HG03442 (cell line): ENCODE data around the gene TAGLN2.
"Not testable (repeated sequence)": the region's sequence is repeated elsewhere in the genome, so short reads cannot be mapped to it uniquely, and the experiment has no call there.

ENCODE experiments used
- ATAC-seq: cut with Tn5 transposase; IDR thresholded peaks from one replicate; pipeline ENCODE4 v1.9.1; 2021; ENCODE audit warnings: mild to moderate bottlenecking, moderate library complexity; ENCODE audit not compliant: unreplicated experiment

TAGLN2 gene

DNA sequence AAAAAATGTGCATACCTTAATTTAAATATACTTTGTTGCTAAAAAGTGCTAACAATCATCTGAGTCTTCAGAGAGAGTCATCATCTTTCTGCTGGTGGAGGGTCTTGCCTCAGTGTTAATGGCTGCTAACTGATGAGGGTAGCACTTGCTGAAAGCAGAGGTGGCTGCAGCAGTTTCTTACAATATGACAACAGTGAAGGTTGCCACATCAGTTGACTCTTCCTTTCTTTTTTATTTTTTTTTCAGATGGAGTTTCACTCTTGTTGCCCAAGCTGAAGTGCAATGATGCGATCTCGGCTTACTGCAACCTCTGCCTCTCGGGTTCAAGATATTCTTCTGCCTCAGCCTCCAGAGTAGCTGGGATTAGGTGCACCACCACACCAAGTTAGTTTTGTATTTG, 22.8 kb downstream of the TAGLN2 start:
- ATAC-seq = no peak

DNA sequence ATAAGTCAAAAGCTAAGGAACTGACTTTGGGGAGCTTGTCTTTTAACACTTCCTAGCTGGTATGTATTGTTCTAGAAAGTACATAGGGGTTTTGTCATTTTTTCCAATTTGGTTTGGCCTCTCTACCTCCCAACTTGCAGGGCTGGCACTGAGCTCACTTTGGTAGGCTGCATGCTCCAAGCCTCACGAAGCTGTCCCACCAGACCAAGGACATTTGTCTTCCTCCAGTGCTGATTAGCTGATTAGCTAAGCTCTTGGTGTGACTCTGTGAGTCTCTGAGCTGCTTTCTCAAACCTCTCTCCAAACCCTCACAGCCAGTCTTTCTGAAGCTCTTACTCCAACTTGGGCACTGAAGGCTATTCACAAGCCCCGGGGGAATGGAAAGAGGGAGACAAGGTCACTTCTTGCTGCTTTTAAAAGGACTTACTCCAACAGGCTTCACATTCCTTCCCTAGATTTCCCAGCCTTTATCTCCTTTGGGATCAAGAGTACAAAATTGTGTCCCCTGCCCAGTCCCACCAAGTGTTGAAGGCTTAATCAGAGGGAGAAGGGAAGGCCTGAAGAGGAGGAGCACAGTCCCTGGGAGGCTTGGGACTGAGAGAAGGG, 24.4 kb downstream of the TAGLN2 start:
- no peak for ATAC-seq

DNA sequence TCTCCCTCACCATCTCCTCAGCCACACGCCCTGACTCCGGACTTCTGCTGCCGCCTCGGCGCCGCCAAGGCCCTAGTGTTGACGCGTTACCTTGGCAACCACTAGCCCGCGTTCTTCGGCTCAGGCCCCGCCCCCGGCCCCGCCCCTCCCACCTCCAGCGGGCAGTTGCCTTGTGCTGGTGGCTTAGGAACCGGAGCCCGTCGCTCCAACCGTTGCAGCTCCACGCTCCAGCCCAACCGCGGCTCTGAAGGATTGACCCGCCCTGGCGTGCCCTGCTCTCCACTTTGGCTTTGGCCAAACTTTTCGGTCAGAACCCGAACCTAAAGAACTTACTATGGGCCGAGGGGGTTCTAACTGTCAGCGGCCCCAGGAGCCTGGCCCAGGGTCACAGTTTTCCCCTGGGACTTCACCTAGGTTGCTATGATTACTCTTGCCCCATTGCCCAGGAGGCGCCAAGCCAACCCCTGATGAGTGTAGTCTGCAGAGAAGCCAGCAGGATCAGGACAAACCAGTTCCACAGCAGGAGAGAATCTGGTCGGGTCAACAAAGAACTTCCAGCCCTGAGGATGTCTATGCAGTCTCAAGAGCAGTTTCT, 25.1 kb downstream of the TAGLN2 start, which contains the start of gene CFAP45:
TSS of gene CFAP45 (minus strand) at position 80 of the 595 bp plus-strand sequence. CDS start at position 13, 67 bp downstream.
- peak; percentile 79 for ATAC-seq

DNA sequence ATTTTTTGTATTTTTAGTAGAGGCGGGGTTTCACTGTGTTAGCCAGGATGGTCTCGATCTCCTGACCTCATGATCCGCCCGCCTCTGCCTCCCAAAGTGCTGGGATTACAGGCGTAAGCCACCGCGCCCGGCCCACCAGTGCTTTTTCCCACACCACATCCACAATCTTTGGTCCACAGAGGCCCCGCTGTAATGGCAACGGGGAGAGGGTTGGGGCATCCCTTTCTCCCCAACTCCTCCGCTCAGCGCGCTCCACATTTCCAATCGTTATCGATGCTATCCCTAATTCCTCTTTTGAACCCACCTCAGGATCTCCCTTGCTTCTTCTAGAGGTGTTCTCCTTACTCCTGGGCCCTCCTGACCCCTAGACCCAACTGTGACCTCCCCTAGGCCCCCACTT, 25.7 kb downstream of the TAGLN2 start:
- ATAC-seq = not testable (repeated sequence)

DNA sequence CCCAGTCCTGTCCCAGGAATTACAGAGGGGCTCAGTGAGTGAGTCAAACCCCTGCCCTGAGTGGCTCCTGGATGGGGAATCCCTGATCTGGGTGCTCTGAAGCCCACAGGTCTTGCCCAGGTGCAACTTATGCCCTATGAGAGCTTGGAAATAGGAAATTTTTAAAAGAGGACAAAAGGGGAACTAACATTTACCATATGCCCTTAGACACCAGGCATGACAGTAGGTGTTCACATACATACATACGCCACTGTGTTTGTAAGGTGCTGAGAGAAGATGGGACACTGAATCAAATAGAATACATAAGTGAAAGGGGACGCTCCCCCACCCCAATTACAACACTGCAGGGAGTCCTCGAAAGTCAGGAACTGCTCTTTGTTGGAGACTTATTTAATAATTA, 26.8 kb downstream of the TAGLN2 start:
- no peak for ATAC-seq

DNA sequence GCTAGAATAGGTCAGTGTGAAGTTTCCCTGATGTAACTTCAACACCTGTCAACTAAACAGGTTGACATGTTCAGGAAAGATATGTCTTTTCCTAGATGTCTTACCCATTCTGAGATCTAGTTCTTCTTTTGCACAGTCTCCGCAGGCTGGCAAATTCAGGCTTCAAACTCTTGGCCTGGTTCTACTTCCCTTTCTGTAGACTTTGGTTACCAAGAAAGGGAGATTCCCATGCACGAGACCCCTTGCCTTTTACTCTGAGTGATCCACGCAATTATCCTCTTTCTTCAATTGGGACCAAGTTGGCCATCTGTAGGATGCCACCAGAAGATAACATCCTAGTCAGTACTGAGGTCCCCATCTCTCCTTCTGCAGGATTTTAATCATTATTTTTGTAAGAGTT, 27.3 kb downstream of the TAGLN2 start:
- ATAC-seq = no peak

DNA sequence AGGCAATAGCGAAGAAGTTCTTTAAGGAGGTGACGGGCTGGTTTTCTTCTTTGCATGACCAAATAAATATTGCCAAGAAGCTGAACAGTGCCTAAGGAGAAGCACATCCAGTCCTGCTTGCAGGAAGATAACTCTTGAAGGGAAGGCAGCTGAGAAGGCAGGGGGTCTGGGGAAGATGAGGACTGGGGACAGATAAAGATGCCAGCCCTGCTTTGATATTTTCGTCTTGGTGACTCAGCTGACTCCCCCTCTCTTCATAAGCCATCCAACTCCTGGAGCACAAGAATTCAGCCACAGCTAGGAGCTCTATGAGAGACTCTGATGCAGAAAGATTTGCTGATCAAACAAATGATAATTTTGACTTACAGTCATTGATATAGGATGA, 28.8 kb downstream of the TAGLN2 start:
- ATAC-seq = no peak

DNA sequence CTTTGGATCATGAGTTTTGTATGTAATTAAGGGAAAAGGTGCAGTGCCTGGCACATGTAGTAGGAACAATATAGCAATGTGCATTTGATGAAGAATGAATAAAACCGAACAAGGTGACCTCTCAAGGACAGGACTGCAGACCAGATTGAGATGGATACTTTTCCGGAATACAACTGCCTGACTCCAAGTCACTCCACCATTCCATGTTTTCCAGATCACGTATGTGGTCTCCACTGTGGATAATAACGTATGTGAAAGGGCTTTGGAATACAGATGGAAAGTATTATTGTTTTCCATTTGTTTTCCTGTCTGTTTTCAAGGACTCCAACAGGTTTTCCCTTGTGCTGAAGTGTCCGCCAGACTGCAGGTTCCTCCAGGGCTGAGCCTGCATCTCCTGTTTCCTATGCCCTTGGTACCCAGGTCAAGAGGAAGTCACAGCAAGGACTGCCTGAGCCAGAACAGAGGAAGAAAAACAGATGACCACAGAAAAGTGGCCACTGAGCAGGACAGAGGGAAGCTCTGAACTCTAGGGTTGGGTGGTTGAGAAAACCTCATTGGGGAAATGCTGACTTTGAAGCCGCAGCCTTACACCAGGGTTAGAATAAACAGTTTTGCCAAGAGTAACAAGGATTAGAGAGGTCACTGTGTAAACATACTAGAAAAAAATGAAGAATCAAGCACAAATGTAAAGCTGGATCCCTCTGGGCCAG, 29.3 kb downstream of the TAGLN2 start:
- no peak for ATAC-seq

DNA sequence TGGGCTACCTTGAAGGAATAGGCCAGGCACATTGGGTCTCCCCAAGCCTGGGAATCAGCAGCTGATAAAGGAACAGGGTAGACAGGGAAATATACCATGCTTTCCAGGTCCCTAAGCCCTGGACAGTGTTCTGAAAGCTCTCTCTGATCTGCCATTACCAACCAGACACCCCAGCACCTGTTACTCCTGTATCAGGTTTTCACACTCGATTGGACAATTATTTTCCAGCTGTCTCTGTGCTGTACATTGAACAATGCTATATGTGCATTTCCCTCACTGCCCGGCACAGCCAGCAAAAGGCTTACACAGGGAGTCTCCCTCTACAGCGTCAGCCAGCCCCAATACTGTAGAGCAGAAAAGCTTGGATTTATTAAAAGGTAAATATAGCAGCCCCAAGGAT, 30.0 kb downstream of the TAGLN2 start:
- ATAC-seq = no peak

DNA sequence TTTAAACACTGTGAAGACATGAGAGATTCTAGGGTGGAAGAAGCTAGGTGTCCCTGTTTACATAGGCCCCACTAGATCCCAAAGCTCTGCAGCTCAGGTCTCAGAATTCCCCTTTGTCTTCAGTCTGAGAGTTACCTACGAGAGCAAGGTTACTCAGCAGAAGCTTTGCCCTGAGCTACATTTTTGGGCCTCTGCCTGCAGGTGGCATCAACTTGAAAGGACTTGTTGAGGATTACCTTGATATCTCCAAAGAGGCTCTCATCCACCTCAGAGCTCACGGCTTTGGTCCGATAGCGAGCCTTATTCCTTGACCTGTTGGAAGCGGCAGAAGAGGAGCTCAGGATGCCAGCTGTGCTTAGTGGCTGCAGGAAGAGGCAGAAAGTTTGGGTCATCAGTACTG, 32.4 kb downstream of the TAGLN2 start:
- no peak for ATAC-seq

DNA sequence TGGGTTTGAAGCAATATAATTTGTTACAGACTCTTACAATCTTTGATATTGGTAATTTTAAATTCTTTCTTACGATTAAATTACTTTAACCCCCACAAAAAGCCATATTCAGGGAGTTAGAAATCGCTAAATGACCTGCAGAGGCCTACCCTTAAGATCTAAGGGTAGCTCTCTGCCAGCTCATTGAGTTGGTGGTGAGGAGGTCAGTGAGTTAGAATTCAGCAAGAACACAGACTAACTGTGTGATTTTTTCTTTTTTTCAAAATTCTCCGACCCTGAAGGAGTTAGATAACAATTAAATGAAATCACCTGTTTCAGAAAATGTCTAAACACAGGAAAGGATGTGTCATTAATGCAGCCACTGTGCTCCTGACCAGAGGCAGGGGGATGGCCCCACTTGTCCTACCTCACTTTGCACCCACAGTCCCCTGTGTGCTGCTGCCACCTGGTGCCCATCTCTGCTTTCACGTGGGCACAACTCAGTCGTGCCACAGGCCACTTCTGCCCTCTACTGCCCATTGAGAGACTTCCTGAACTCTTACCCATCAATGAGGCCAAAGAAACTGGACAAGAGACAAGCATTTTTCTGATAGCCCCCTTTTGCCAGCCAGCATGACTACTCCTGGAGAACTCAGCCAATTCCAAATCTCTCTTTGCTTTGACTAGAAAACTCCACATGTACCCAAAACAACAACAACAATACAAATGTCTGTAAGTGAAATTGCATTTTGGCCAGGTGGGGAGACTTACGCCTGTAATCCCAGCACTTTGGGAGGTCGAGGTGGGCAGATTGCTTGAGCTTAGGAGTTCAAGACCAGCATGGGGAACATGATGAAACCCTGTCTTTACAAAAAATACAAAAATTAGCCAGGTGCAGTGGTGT, 33.8 kb downstream of the TAGLN2 start:
- peak; percentile 73 for ATAC-seq

DNA sequence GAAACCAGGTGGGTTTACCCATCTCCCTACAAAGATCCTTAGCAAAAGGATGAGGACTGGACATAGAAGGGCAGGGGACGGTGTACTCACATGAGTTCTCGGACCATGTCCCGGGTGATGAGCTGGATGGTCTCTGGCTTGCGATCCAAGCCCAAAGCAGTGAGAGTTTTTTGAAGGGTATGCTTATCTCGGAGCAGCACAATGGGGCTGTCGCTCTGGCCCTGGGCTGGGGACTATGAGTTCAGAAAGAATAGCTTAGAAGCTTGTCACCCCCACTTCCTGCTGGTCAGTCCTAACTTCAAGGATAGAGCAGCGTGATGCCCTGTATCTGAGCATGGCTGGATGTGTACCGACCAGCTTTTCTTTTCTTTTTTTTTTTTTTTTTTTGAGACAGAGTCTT, 34.9 kb downstream of the TAGLN2 start:
- ATAC-seq = no peak

DNA sequence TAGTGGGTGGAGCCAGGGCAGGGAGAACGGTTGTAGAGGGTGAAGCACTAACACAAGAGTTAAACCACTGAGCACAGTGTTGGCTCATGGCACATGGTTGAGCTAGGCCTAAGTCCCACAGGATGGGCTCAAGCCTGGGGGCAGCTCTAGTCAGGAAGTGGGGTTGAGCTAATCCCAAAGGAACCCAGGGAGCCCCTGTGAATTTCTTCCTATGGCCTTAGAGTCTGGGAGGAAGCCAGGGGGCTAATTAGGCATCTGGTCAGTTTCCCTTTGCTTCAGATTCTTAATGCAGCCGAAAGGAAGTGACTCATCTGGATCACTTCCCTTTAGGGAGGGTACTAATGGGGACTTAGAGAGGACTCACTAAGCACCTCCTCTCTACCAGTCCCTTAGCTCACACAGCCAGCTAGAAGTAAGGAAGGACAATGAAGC, 35.5 kb downstream of the TAGLN2 start:
- peak; percentile 94 for ATAC-seq

DNA sequence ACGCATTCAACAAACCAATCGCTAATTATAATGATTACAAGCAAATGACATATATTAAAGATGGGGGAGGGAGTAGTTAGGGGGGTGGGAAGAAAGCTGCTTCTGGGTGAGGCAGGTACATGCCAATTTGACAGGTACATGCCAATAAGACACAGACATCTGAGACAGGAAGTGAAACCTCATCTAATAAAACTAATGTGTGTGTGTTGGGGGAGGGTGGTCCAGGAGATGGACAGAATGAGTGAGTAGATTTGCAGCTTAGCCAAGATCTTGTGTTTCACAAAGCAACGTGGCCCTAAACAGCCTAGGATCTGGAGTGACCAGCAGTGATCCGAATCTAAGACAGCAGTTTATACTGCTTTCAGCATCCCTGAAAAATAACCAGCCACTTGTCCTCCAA, 36.1 kb downstream of the TAGLN2 start:
- ATAC-seq = no peak

DNA sequence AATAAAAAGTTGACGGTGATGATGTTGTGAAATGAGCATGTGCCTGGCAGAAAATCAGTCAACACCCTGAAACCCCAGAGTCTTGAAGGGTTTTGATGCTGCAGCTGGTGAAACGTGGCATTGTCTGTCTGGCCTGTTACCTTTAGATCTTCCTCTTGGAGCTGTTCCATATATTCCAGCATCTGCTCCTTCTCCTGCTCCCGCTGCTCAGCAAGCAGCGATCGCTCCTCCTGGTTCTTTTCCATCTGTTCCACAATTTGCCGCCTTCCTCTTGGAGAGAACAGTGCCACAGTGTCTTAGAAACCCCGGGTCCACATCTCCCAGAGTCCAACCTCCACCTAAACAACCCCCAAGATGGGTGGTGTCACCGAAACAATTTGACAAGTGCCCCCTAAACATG, 41.0 kb downstream of the TAGLN2 start:
- ATAC-seq = no peak

DNA sequence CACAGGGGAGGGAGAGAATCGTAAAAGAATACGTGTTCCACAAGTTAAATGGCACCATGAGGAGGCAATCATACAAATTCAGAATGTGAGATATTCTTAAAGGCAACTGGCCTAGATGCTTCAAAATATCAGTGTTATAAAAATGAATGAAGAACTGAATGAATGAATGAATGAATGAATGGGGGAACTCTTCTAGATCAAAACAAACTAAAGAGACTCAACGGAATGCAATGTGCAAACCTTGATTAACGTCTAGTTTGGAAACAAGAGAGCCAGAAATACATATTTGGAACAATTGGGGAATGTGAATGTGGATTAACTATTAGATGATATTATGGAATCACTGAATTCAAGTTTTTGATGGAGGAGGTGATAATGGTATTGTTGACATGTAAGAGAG, 42.2 kb downstream of the TAGLN2 start:
- ATAC-seq = no peak

DNA sequence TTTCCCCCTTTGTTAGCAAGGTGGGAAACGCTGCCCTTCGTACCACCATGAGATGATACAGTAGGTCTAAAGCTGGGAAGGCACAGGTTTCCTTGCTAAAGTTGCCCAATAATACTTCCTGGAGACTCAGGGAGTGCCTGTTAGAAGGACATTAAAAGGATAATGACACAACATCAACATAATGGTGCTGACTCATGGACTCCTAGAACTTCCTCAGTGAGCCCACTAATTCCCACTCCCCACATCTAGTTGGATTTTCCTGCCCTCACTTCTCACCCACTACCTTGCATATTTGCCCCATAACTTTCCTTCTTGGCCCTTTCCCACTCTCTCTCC, 42.8 kb downstream of the TAGLN2 start:
- ATAC-seq = no peak

DNA sequence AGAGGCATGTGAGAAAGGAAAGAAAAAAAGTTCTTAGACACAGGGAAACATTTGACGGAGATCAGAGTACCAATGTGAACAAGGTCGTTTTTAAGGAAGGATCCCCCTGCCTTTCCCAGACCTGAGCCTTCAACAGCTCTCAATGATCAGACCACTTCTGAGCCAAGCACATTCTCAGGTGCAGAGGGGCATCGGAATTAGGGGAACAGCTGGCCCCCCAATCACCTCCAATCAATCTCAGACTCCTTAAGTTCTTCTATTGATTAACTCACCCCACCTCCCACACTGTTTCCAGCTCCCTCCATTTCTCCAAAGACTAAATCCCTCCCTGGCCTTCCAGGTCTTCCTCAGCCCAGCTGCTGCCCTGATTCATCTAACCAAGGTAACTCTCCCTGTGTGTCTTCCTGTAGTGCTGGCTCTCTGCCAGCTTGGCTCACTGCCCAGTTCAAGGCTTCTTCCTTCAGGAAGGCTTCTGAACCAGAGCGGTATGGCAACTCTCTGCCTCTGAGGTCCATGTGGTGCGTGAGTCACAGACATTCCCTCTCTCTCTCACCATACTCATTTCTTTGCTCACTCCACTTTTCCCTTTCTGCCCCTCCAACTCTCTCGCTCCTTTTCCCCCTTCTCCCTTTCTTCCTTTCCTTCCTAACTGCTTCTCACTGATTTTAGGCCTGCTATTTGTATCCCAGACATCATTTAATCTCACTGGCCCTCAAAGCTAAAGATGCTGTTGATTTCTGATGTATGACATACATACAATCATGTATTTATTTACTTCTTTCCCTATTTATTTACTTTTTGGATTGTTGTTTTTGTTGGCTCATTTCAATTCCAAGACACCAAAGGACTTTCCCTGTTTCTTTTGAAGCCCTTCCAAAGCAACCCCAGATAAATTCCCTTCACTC, 43.4 kb downstream of the TAGLN2 start:
- no peak for ATAC-seq

DNA sequence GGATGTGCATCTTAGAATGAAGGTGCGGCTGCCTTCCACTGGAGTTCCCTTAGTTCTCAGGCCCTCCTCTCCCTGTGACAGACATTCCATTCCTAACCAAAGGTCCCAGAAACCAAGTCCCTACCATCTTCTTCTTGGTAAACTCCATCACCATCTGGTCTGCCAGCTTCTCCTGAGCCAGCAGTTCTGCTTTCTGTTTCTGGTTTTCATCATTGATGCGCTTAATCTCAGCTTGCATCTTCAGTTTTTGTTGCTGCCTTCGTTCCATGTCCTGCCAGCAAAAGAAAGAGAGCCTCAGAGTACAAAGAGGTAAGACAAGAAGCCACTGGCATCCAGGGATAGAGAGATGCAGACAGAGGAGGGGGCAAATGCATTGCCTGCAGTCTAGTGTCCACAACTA, 44.9 kb downstream of the TAGLN2 start:
- ATAC-seq = no peak

DNA sequence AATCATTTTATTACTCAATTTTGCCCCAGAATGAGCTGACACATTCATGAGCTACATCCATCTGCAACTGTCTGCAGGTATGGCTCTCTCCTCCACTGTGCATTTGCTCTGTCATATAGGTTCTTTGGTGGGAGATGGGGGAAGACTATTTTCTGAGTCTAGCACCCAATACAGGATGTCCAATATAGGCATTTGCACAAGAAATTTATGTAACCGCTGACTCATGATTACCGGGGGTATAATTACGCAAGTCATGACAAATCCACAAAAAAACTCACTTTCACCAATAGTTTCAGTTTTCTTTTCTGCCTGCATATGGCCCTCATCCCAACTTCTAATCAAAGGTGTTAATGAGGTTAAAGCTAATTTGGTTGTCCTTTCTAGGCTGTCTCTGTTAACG, 45.3 kb downstream of the TAGLN2 start:
- ATAC-seq = no peak

DNA sequence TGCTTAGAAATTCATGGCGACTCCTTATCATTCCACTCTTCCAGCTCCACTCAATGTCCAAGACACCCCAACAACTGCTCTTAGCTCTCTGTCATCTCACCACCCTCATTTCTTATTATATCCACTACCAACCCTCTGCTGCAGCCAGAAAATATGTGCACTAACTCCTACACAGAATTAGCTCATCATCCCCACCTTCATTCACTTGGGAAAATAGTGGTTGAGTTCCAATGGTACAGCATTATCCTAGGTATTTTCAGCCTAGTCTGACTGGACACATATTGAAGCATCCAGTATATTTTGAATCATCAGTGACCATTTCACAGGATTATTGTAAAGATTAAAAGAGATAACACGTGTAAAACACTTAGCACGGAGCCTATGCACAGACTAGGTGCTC, 46.2 kb downstream of the TAGLN2 start:
- no peak for ATAC-seq
